COLO668 (cell line): ENCODE measurements around the gene CSNK2B.

Experiments used
- DNase-seq: peaks from one replicate; lab custom pipeline; 2025; ENCODE audit not compliant: unreplicated experiment; lab: John Stamatoyannopoulos, UW

The CSNK2B gene

DNA sequence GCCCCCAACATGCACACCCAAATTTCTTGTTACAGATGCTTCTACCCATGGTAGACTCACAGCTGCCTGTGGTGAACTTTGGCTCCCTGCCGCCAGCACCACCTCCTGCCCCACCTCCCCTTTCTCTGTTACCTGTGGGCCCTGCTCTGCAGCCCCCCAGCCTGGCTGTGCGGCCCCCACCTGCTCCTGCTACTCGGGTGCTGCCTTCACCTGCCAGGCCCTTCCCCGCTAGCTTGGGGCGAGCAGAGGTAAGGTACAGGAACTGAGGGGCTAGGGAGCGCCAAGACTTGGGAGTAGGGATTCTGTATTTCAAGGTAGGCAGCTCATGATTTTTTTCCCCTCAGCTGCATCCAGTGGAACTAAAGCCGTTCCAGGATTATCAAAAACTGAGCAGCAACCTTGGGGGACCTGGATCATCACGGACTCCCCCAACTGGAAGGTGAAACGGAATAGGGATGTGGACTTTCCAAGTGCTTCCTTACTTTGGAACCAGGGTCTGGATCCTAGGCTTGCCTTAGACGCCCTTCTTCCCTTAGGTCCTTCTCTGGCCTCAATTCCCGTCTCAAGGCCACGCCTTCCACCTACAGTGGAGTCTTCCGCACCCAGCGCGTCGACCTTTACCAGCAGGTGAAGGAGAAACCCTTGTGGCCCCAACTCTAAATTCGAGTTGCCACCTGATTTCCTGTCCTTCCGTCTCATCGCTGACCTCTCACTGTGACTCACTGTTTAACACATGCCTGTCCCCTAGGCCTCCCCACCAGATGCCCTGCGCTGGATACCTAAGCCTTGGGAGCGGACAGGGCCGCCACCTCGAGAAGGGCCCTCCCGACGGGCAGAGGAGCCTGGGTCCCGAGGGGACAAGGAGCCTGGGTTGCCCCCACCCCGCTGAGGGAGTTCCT is 28.9 kb upstream of the CSNK2B start:
- no peak for DNase-seq

DNA sequence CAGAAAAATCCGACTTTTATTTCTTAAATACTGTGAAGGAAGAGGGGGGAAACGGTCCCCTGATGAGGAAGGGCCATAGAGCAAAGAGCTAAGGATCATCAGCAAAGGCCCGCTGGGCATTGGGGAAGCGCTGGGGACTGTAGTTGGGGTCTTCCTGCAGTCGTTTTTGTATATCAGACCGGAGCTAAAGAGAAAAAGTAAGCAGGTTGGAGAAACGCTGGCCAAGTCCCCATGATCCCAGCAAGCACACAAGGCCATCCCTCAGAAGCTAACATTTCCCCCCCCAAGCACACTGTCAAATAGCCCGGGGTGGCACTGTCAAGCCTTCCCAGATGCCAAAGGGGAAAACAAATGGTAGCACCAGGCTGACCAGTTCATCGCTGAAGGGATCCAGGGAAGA is 26.8 kb upstream of the CSNK2B start:
- no peak for DNase-seq

DNA sequence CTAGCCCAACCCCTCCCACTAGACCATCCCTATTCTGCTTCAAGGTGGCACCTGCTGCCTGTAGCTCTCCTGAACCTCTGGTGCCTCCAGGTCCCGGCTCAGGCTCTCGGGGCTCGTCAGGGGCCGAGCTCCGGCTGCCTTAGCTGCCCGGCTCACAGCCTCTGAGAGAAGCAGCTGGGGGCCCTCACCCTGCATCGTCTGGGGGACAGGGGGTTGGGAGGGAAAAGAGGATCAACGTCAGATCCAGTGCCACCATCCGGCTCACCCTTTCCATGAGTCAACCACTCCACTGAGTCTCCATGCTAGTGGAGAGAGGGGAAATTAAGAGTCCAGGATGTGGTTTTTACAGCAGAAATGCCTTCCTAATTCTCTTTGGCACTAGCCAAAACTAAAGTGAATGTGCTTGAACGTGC is 26.4 kb upstream of the CSNK2B start:
- DNase-seq, result no peak

DNA sequence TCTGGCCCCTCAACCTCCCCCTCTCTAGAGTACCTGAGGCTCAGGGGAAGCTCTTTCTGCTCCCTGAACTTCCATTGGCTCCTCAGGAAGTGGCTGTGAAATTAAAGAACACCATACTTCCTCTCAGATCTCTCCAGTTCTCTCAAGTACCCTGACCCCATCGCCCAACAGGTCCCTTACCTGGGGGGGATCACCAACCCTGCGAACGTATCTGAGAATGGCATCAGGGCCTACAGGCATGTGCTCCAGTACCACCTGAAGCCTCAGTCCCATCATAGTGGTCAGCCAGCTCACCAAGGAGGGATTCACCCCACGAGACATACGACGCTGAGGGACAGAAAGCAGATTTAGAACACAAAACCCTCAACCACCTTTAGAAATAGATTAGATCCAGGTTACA is 25.3 kb upstream of the CSNK2B start:
- DNase-seq, result no peak

DNA sequence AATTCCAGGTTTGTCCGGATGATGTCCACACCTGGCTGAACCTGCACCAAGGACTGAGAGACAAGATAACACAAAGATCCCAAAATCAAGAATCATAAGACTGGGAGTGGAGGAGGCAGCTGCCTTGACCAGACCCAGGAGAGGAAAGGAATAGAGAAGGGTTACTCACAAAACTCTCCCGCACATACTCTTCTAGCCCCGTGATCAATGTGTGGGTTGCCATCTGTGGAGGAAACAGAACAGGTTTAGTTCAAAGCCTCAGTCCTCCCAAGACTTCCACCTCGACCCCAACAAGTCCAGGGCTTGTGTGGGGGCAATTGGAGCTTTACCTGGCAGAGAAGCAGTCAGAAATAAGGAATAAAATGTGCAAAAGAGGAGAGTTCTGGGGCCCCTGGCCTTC is 24.5 kb upstream of the CSNK2B start:
- no peak for DNase-seq

DNA sequence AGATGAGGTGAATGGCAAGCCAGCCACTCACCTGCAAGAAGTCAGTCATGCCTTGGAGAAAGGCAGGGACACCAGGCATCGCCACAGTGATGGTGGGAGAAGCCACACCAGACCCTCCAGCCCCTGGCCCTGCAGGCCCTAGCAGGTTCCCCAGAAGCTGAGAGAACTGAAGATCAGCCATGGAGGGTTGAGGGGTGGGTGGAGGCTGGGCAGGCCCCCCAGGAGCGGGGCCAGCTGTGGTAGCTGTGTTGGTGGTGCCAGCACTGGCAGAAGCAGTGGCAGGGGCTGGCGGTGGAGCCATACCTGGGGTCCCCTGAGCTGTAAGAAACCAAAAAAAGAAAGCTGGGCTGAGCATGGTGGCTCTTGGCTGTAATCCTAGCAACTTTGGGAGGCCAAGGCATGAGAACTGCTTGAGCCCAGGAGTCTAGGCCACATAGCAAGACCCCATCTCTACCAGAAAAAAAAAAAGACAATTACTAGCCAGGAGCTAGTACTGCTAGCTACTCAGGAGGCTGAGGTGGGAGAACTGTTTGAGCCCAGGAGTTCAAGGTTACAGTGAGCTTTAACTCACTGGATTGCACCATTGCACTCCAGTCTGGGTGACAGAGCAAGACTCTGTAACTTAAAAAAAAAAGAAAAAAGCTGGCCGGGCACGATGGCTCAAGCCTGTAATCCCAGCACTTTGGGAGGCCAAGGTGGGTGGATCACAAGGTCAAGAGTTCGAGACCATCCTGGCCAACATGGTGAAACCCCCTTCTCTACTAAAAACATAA is 22.9 kb upstream of the CSNK2B start:
- no peak for DNase-seq

DNA sequence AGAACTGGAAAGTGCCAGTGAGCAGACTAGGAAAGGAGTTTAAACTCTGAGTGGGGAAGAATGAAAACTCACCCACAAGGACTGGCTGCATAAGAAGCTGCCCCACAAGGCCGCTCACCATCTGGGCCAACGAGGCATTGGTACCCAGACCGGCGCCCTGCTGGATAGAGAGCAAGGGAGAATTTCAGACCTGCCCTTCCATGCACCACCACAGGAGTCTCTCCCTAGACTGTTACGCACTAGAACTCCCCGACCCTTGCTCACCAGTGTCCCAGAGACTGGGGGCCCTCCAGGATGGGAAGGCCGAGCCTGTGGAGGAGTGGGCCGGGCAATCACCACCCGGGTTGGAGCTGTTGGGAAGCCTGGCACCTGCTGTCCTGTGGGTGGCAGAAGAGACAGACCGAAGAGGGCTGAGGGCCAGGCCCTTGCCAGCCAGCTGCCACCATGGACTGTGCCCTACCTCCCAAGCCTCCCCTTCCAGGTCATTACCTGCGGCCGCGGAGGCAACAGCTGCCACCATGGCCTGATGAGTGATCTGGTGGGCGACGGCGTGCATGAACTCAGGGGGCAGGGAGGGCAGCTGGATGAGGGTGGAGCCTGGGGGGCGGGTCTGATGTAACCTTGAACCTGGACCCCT is 21.9 kb upstream of the CSNK2B start:
- DNase-seq, result no peak

DNA sequence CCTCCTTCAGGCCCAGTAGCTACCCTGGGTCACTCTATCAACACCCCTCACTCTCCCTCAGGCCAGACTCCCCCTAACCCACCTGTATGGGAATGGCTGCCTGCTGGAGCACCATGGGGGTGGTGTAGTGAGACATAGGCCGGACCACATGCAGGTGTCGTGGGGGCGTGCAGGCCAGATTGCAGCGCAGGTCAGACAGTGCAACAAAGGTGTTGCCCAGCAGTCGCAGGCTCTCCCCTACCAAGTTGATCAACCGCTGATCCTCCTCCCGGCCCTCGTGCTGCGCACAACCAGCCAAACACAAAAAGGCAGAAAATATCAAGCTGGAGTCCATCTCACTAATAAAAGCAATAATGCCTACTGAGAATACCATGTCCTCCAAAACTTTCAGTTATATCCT is 20.6 kb upstream of the CSNK2B start:
- DNase-seq, result no peak

DNA sequence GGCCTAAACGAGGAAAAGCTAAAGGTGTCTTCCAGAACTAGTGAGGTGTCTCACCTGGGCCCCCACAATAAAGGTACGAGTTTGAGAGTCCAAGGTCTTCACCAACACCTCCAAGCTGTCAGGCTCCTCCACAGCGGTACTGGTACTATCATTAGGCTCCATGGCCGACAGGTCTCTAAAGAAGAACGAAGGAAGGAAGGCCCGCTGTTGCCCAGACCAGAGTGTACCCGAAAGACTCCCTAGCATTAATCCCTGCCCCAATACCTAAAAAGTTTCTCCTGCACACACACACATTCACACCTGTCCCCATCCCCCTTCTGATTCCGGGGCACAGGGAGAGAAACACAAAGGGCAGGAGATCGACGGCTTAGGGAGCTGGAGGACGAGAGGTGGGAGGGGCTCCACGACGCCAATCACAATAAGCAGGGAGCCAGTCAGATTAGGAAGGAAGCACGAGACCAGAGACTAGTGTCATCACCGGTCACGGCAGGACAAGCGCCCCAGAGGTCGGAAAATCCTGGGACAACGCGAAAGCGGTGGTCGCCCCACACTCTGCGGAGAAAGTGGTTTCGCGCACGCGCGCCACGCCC is 14.2 kb upstream of the CSNK2B start:
- DNase-seq, result peak; percentile 66

DNA sequence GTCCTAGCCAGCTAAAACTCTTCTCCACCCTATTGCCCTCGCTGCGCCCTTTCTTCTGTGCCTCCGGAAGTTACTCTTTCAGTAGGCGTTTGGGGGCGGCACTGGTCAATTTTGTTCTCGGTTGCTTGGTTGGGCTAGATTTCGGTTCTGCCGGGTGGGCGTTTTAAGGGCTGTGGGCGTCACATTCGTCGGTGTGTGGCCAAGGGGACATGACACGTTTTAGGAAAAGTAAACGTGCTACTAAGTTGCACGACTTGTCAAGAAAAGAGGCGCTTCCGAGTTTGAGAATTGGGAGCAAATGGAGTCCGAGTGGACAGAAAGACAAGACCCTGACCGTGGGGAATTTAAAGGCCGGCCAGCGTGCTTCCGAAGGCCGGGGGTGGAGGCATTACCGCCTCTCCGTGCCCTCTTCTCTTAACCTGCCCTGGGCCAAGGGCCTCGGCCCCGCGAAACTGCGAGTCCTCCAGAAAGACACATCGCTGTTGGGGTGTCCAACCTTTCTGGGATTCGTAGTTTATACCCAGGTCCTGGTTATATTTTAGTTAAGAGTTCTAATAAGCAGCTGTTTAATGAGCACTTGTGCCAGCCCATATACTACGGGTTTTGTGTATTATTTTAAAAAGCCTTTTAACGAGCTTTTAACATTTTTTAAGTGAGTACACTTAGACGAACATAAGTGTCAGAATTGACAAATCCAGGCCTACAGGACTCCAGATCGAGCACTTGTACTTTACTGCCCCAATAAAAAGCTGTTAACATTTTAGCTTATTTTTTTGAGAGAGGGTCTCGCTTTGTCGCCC is 12.8 kb upstream of the CSNK2B start:
- peak; percentile 86 for DNase-seq

DNA sequence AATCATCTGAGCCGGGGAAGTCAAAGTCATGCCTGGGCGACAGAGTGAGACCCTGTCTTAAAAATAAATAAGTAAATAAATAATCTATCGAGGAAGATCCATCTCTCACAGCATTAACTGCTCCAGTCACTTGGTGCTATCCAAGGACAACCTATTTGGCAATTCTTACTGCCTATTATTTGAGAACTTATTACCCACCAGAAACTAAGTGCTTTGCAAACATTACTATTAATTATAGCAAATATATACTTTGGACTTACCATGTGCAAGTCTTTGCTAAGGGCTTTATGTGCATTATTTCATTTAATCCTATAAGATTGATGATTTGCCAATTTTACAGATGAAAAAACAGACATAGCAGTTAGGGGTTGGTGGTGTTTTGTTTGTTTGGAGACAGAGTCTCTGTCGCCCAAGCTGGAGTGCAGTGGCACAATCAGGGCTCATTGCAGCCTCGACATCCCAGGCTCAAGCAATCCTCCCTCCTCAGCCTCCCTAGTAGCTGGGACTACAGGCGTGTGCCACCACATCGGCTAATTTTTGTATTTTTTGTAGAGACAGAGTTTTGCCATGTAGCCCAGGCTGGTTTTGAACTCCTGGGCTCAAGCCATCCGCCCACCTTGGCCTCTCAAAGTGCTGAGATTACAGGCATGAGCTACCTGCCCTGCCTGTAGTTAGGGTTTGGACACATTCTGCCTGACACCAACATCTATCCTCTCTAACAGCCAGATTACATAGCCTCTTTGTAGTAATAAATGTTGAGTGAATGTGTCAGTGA is 11.1 kb upstream of the CSNK2B start:
- no peak for DNase-seq

DNA sequence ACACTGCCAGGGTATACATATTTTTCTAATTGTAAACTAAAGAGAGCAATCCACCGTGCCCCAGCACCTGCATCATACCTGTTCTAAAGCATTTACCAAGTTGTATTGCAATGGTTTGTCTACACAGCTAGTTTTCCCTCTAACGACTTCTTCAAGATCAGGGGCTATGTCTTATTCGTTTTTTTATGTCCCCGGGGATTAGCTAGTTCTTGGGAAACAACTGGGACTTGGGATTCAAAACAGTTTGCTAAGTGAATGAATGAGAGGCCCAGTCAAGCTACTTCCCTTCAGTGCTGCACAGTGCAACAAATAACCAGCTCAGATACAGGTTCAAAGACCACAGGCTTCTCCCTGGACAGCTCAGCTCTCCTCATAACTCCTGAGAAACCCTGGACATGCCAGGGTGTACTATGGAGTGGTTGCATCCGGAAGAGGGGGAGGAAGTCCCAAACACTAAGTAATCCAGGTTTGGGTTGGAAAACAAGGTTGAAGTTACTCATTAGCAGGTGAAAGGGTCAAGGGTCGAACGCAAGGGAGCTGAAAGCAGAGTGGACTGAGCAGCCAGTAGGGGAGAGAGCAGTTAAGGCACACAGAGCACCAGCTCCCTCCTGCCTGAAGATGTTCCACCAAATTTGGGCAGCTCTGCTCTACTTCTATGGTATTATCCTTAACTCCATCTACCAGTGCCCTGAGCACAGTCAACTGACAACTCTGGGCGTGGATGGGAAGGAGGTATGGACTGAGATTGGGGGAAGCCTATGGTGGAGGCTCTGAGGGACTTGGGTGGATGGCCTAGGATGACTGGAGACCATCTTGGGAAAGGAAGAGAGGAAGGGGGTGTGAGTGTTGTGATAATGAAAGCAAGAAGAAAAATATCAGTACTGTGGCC is 10.3 kb upstream of the CSNK2B start, which contains the start of gene APOM:
Gene APOM, plus strand, starts transcription at position 546 of the 889 bp plus-strand sequence. Its CDS starts 73 bp downstream, at position 619.
- no peak for DNase-seq

DNA sequence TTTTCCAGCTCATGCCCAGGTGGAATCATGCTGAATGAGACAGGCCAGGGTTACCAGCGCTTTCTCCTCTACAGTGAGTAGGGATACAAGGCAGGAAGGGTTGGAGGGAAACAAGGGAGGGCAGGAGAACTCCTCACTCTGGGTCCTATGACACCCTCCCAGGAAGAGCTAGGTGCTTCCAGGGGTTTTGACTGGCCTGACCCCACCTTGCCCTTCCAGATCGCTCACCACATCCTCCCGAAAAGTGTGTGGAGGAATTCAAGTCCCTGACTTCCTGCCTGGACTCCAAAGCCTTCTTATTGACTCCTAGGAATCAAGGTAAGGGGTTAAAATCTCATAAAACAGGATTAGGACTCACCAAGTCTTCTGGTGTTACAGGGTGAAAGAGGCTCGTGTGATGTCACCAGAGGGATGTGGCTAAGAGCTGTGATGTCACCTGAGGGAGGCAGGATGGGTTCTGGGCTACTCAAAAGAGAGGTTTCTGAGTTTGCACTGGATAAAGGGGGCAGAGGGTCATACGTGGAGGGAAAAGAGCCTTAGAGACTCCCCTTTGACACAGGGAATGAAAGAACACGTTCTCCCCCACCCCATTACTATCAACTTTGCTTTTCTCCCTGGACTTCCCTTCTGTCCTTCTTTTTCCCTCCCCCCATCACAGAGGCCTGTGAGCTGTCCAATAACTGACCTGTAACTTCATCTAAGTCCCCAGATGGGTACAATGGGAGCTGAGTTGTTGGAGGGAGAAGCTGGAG is 8.3 kb upstream of the CSNK2B start:
- no peak for DNase-seq

DNA sequence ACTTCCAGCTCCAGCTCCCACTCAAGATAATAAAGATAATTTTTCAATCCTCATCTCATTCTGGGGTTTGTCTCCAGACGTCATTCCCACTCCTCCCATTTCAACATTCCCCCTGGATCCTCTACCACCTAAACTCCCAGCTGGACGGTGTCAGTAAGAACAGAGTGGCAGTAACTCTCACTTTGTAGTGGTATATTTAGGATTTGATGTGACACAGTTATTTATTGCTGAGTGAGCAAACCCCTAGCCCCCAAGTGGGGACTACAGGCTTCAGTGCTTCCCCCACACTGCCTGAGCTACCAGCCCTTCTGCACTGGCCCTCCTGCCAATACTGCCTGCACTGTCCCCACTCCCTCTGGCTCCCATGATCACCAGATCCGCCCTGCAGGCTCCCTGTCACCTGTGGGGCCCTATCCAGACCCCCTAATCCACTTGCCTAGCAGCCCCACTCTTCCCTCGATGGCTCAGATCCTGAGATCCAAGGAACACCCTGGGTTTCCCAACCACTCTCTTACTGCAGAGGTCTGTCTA is 7.7 kb upstream of the CSNK2B start:
- DNase-seq, result no peak

DNA sequence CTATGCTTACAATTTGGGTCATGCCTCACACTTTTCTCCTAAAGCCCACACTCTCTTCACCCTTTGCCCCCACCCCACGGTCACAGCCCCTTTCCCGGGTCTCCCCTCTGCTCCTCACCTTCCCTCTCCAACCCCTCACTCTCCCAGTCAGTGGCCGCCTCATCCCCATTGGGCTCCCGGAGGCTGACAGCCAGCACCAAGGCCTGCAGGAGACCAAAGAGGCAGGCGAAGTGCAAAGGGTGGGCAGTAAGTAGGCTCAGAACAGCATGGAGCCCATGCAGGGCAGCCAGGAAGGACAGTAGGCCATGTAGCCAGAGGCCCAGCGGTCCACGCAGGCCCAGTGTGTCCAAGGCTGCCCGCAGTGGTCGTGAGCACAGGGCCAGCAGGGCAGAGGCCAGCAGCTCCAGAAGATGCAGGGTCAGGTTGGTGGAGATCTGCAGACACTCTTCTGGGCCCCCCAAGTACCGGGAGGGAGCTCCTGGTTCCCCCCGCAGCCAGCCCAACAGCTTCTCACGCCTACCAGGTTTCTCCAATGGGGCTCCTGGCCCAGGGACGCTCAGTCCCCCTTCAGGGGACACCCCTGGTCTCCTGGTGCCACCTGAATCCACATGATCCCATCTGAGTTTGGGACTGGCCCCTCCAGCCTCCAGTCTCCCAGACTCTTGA is 6.8 kb upstream of the CSNK2B start:
- no peak for DNase-seq

DNA sequence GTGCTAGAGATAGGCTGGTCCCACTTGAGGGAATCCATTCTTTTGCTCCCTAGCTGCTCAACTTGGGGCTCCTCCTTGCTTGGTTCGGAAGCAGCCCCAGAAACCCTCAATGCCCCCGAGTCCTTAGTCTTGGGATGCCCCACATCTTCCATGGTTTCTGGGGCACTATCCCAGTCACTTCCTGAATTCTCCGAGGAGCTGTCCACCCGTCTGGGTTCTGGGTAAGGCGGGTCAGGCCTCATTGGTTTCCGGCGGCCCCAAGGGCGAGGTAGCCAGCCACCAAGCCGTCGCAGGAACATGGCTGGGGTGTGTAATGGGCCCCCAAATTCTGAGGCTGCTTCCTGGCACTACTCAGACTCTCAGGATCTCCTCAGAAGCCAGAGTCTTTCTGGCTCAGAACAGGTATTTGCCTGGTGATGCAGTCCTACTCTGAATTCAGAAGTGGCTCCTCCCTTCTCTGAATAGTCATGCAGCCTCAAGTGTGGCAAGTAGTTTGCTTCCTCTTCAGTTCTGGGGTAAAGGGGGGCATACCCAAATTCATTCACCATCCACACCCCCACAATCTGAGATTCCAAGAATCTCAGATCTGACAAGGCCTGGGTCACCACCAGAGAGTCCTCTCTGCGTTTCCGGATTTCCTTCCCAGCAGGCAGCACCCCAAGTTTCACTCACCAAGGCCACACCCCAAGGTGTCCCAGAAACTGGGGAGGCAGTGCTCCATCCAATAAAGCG is 6.1 kb upstream of the CSNK2B start:
- no peak for DNase-seq
